Measurements from ENCODE around the gene KRTAP9-7. TPM values are rescaled to one million over a fixed set of nuclear protein-coding genes. Genes with fewer than 3 reads are reported as not detected.
"Not testable (repeated sequence)": the region's sequence is repeated elsewhere in the genome, so short reads cannot be mapped to it uniquely, and the experiment has no call there.

Gene KRTAP9-7
- total and polyA plus RNA-seq, 12 donors = not detected

GRCh38 chr17:41265078-41265477 lies 10.4 kb upstream of the KRTAP9-7 start, which contains the start of gene KRTAP9-6:
KRTAP9-6 (plus strand) TSS chr17:41265378; CDS start chr17:41265378, 0 bp downstream.
- no peaks in the 10 kb centered on the region for H3K36me3 ChIP-seq
- peaks cover 0 to 24% (median 11%) of the 10 kb centered on the region in 7 donors for H3K27me3 ChIP-seq
- no peak within 1 kb of the TSS for H3K4me3 ChIP-seq
- DNase-seq (no peak), ATAC-seq (no peak)
- intact Hi-C loops (cut with DNase I) = no loop called here
- H3K9me3 ChIP-seq = no peaks in the 10 kb centered on the region
- no peak within 1 kb of the TSS for H3K27ac ChIP-seq
- no peak for TF ChIP-seq CTCF (IDR thresholded peaks at IDR 0.05)
- no peaks in the 10 kb centered on the region for H3K4me1 ChIP-seq
- WGBS, 2 donors = 35 to 54% methylated on average over 2 of the region's 2 CpGs

GRCh38 chr17:41267711-41268110 lies 7.8 kb upstream of the KRTAP9-7 start:
- Histone ChIP-seq H3K27ac (no peak overlapping the region), H3K36me3 (no peaks in the 10 kb centered on the region), H3K4me3 (no peak overlapping the region), H3K27me3 (peaks cover 0 to 21% (median 4%) of the 10 kb centered on the region in 7 donors), H3K9me3 (no peaks in the 10 kb centered on the region), H3K4me1 (no peaks in the 10 kb centered on the region)
- WGBS, 2 donors = 84% methylated on average over 3 of the region's 3 CpGs; no CpG with 5 or more reads in 1 of the 2 donors
- intact Hi-C loops (cut with DNase I) = no loop called here
- no peak for TF ChIP-seq CTCF (IDR thresholded peaks at IDR 0.05)
- DNase-seq (no peak), ATAC-seq (no peak)

GRCh38 chr17:41271323-41271722 lies 4.2 kb upstream of the KRTAP9-7 start:
- intact Hi-C loops (cut with DNase I); ATAC-seq; H3K36me3 ChIP-seq; H3K4me1 ChIP-seq; DNase-seq; H3K4me3 ChIP-seq; H3K27ac ChIP-seq; H3K9me3 ChIP-seq: not testable (repeated sequence)
- H3K27me3 ChIP-seq = peaks cover 0 to 13% (median 5%) of the 10 kb centered on the region in 7 donors
- WGBS, 2 donors = 36% methylated on average over 1 of the region's 1 CpG; no CpG with 5 or more reads in 1 of the 2 donors

GRCh38 chr17:41271858-41272257 lies 3.6 kb upstream of the KRTAP9-7 start:
- 76% methylated on average over 1 of the region's 1 CpG; no CpG with 5 or more reads in 1 of the 2 donors for WGBS, 2 donors
- intact Hi-C loops (cut with DNase I) = no loop called here
- H3K4me3 ChIP-seq = no peak overlapping the region

More at GRCh38 chr17:41271858-41272257, 3.6 kb upstream of the KRTAP9-7 start:
- TF ChIP-seq CTCF (IDR thresholded peaks at IDR 0.05) = no peak
- ATAC-seq (no peak), DNase-seq (no peak)
- Histone ChIP-seq H3K9me3 (no peaks in the 10 kb centered on the region), H3K36me3 (no peaks in the 10 kb centered on the region), H3K27ac (no peak overlapping the region), H3K4me1 (no peaks in the 10 kb centered on the region), H3K27me3 (peaks cover 0 to 13% (median 5%) of the 10 kb centered on the region in 7 donors)
